ENCODE measurements around the gene PRELID3B.

- TF ChIP-seq EZH2 (IDR thresholded peaks at IDR 0.05; ENCODE audit: insufficient read depth, poor library complexity, severe bottlenecking) (no peak), EZH2phosphoT487 (IDR thresholded peaks at IDR 0.05; ENCODE audit: insufficient read depth, low read depth) (no peak)
These were observed 19.8 kb downstream of the PRELID3B start for GRCh38 chr20:59022754-59023153.

Measured in GM23248 (cell line).